ENCODE measurements around the gene ZPLD1. TPM values are rescaled to one million over a fixed set of nuclear protein-coding genes. Genes with fewer than 3 reads are reported as not detected.

The ZPLD1 gene
- total and polyA plus RNA-seq, 2 of the 8 experiments (the other 6 are each of a cell fraction or from before 2014, with no cell fraction given), result not detected

DNA sequence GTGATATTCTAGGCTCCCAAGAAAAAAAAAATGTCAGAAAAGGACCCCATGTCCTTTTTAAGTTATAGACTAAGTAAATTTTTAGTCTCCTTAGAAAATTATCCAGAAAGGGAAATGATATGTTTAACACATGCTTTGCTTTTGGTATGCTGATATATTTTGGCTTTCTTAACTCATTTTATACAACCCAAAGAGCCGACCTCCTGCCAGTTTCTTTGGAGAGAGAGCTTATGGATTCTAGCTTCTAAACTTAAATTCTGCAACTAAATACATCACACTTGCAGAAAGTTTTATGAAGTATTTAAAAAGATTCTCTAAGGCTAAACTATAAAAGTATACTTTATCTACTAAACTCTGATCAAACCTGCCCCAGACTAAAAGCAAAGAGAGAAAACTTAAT lies 43.9 kb upstream of the ZPLD1 start:
- WGBS, 2 experiments (ENCODE audit: extremely low coverage in 1 of 2, insufficient coverage in 1 of 2, insufficient read length in 1 of 2, insufficient replicate concordance in 2 of 2, low coverage in 1 of 2, low lambda C conversion rate in 2 of 2, missing lambda C conversion rate in 1 of 2), result 81% methylated on average over 1 of the region's 1 CpG; no CpG with 5 or more reads in 1 of the 2 experiments
- FAIRE-seq, result no peak
- H3K9ac ChIP-seq (replicated peaks in 1 of 4; ENCODE audit: extremely low read depth in 1 of 4, low read depth in 3 of 4, low read length in 3 of 4), result no peak overlapping the region
- TF ChIP-seq KDM1A (IDR thresholded peaks at IDR 0.05; ENCODE audit: borderline replicate concordance, low read length) (no peak), CHD2 (IDR thresholded peaks at IDR 0.05; ENCODE audit: low read length) (no peak), CEBPB (IDR thresholded peaks at IDR 0.05; ENCODE audit: low read depth, low read length) (no peak)

More for the DNA sequence above, 43.9 kb upstream of the ZPLD1 start:
- H4K20me1 ChIP-seq (replicated peaks in 1 of 2; ENCODE audit: control insufficient read depth in 1 of 2, insufficient read depth in 2 of 2, low read length in 2 of 2), result no peaks in the 10 kb centered on the region
- no peak overlapping the region for H2BK120ac ChIP-seq (replicated peaks; ENCODE audit: low read depth, low read length)
- H2BK5ac ChIP-seq (ENCODE audit: low read depth, low read length), result no peak overlapping the region
- no peak overlapping the region for H2BK15ac ChIP-seq (ENCODE audit: low read length)
- no peaks in the 10 kb centered on the region for H3K23me2 ChIP-seq (ENCODE audit: low read depth, low read length)
- no peaks in the 10 kb centered on the region for H3K27me3 ChIP-seq (replicated peaks in 1 of 4; ENCODE audit: control insufficient read depth in 3 of 4, extremely low read depth in 1 of 4, insufficient read depth in 3 of 4, low read length in 3 of 4)
- no peak overlapping the region for H2AFZ ChIP-seq (ENCODE audit: low read length)
- DNase-seq (ENCODE audit: low read depth in 1 of 2, low spot score in 2 of 2), result no peak
- no peaks in the 10 kb centered on the region for H3K4me1 ChIP-seq (replicated peaks in 1 of 4; ENCODE audit: control insufficient read depth in 3 of 4, insufficient read depth in 4 of 4, low read length in 3 of 4)
- no peak overlapping the region for H3K4me3 ChIP-seq (ENCODE audit: extremely low read depth in 1 of 4, insufficient read depth in 2 of 4, low read depth in 3 of 4, low read length in 4 of 4)
- no peak overlapping the region for H4K5ac ChIP-seq (ENCODE audit: insufficient read length, low read depth, low read length)
- H3K27ac ChIP-seq (ENCODE audit: low read depth, low read length), result no peak overlapping the region
- no peak overlapping the region for H2AK5ac ChIP-seq (ENCODE audit: low read depth, low read length)
- peaks cover 0 to 4% of the 10 kb centered on the region in 2 experiments; a peak in 1 of 4 replicates for H3K9me3 ChIP-seq (ENCODE audit: insufficient read depth in 2 of 2, low read depth in 1 of 2, low read length in 1 of 2)
- no peak overlapping the region for H3K56ac ChIP-seq (replicated peaks; ENCODE audit: insufficient read length, low read depth, low read length)
- POLR2A ChIA-PET (ENCODE audit: partially characterized antibody), result no interaction called here
- H3K36me3 ChIP-seq (ENCODE audit: control insufficient read depth in 2 of 4, insufficient read depth in 4 of 4, low read length in 3 of 4), result no peaks in the 10 kb centered on the region
- H4K91ac ChIP-seq (replicated peaks; ENCODE audit: insufficient read length, low read length), result no peak overlapping the region
- no peak overlapping the region for H3K4me2 ChIP-seq (ENCODE audit: insufficient read depth in 1 of 2, low read depth in 2 of 2, low read length in 2 of 2)
- H2BK20ac ChIP-seq (ENCODE audit: low read length), result no peak overlapping the region
- H4K8ac ChIP-seq (ENCODE audit: extremely low read depth, insufficient read depth, low read length), result no peak overlapping the region
- no peak overlapping the region for H3K18ac ChIP-seq (ENCODE audit: extremely low read depth, low read length)
- H3K79me1 ChIP-seq (ENCODE audit: low read depth, low read length), result no peaks in the 10 kb centered on the region
- no peak overlapping the region for H3K4ac ChIP-seq (replicated peaks; ENCODE audit: insufficient read length, low read depth, low read length)
- no peaks in the 10 kb centered on the region for H3K79me2 ChIP-seq (ENCODE audit: control insufficient read depth in 1 of 2, insufficient read depth in 2 of 2, low read length in 2 of 2)
- H3K23ac ChIP-seq (ENCODE audit: insufficient read length), result no peak overlapping the region
- no peak overlapping the region for H2BK12ac ChIP-seq (ENCODE audit: low read depth, low read length)
- CTCF ChIA-PET (ENCODE audit: partially characterized antibody), result interaction anchor here (0.8 kb wide), 1 partner anchor 10 kb away, joined by 3 read pairs; no protein-coding TSS in a partner anchor
- no peak overlapping the region for H3K14ac ChIP-seq (ENCODE audit: insufficient read length)
